ENCODE measurements around the gene TENM3.

The TENM3 gene

DNA sequence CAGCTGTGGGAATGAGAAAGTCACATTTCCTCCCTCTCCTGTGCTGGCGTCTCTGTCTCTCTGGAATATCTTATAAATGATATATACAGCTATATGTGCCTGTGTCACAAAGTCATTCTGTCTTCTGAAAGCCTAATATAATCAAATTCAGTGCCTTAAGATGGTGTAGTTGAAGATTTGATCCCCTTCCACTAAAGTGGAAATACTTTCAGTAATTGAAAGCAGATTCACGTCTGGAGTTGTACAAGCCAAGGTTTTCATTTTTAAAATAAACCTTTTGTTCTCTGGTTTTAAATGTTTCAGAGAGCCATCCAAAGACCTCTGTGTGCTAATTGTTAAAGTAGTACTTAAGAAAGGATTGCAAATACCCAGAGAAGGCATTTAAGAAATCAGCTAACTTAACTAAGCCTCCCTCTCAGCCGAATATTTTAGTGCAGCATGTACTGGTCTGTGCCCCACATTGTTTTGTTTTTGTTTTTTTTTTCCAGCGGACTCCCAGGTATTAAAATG, 206.8 kb downstream of the TENM3 start:
- Histone ChIP-seq H3K27me3 (ENCODE audit: insufficient read depth, low read length) (no peaks in the 10 kb centered on the region), H3K79me2 (ENCODE audit: insufficient read depth, low read length) (no peaks in the 10 kb centered on the region), H3K9me3 (ENCODE audit: low read length) (no peaks in the 10 kb centered on the region), H3F3A (ENCODE audit: insufficient read depth, low read length) (no peaks in the 10 kb centered on the region), H3K9ac (ENCODE audit: low read length) (no peak overlapping the region), H3K4me2 (ENCODE audit: low read length) (no peak overlapping the region), H3K4me1 (ENCODE audit: insufficient read depth, low read length, severe bottlenecking) (no peaks in the 10 kb centered on the region), H3K4me3 (ENCODE audit: low read depth, low read length, poor library complexity, severe bottlenecking) (no peak overlapping the region), H3K36me3 (ENCODE audit: insufficient read depth, low read length) (no peaks in the 10 kb centered on the region), H4K20me1 (ENCODE audit: insufficient read depth, low read length) (no peaks in the 10 kb centered on the region), H2AFZ (ENCODE audit: low read length) (no peak overlapping the region), H3K9me2 (ENCODE audit: low read depth, low read length) (no peaks in the 10 kb centered on the region), H3K27ac (ENCODE audit: low read depth, low read length, poor library complexity, severe bottlenecking) (no peak overlapping the region)
- no peak for TF ChIP-seq EZH2 (IDR thresholded peaks at IDR 0.05; ENCODE audit: borderline replicate concordance, low read length)
- TF ChIP-seq, protein P1, sequence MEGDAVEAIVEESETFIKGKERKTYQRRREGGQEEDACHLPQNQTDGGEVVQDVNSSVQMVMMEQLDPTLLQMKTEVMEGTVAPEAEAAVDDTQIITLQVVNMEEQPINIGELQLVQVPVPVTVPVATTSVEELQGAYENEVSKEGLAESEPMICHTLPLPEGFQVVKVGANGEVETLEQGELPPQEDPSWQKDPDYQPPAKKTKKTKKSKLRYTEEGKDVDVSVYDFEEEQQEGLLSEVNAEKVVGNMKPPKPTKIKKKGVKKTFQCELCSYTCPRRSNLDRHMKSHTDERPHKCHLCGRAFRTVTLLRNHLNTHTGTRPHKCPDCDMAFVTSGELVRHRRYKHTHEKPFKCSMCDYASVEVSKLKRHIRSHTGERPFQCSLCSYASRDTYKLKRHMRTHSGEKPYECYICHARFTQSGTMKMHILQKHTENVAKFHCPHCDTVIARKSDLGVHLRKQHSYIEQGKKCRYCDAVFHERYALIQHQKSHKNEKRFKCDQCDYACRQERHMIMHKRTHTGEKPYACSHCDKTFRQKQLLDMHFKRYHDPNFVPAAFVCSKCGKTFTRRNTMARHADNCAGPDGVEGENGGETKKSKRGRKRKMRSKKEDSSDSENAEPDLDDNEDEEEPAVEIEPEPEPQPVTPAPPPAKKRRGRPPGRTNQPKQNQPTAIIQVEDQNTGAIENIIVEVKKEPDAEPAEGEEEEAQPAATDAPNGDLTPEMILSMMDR (IDR thresholded peaks at IDR 0.05; ENCODE audit: low read length) = no peak

DNA sequence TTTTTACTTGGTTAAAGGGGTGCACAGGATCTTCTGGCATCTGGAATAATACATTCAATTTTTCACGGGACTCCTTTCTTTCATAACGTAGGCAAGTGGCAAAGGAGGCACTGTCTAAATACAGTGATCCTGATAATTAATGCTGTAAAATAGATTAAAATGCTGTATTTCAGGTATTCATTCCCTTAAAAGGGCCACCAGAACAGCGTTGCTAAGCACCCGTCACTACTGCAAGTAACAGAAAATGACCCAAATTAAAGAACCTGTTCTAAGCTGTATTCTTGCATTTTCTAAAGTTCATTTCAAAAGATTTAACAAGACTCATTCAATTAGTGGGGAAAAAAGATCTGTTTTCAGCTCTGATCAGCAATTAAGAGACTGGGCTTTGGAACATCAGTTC, 208.2 kb downstream of the TENM3 start:
- Histone ChIP-seq H3K36me3 (ENCODE audit: insufficient read depth, low read length) (no peaks in the 10 kb centered on the region), H3K9me3 (ENCODE audit: low read length) (no peaks in the 10 kb centered on the region), H3K4me1 (ENCODE audit: insufficient read depth, low read length, severe bottlenecking) (no peaks in the 10 kb centered on the region), H3K4me2 (ENCODE audit: low read length) (no peak overlapping the region), H3K9me2 (ENCODE audit: low read depth, low read length) (no peaks in the 10 kb centered on the region), H4K20me1 (ENCODE audit: insufficient read depth, low read length) (no peaks in the 10 kb centered on the region), H3F3A (ENCODE audit: insufficient read depth, low read length) (no peaks in the 10 kb centered on the region), H3K27me3 (ENCODE audit: insufficient read depth, low read length) (no peaks in the 10 kb centered on the region), H3K27ac (ENCODE audit: low read depth, low read length, poor library complexity, severe bottlenecking) (no peak overlapping the region), H2AFZ (ENCODE audit: low read length) (no peak overlapping the region), H3K4me3 (ENCODE audit: low read depth, low read length, poor library complexity, severe bottlenecking) (no peak overlapping the region), H3K79me2 (ENCODE audit: insufficient read depth, low read length) (no peaks in the 10 kb centered on the region), H3K9ac (ENCODE audit: low read length) (no peak overlapping the region)
- no peak for TF ChIP-seq EZH2 (IDR thresholded peaks at IDR 0.05; ENCODE audit: borderline replicate concordance, low read length)
- TF ChIP-seq, protein P1 (IDR thresholded peaks at IDR 0.05; ENCODE audit: low read length) = no peak

DNA sequence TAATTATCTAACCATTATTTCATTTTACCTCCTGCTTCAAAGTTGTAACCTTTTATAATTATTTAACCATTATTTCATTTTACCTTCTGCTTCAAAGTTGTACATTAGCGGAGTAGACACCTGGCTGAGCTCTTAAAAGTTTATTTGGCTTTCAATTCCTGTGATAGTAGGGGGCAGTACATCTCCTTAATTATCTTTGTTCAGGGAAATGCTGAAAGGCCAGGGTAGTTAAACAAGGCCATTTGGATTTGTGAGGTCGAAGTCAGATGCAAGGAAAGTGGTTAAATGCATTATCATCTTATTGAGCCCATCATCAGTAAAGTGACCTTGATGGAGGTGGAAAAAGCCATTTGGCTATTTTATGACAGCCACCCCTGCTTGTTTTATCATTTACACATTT, 210.6 kb downstream of the TENM3 start:
- no peaks in the 10 kb centered on the region for H3K9me3 ChIP-seq (ENCODE audit: low read length)
- no peaks in the 10 kb centered on the region for H3K27me3 ChIP-seq (ENCODE audit: insufficient read depth, low read length)
- H3K9me2 ChIP-seq (ENCODE audit: low read depth, low read length) = no peaks in the 10 kb centered on the region

More for the DNA sequence above, 210.6 kb downstream of the TENM3 start:
- H3F3A ChIP-seq (ENCODE audit: insufficient read depth, low read length) = no peaks in the 10 kb centered on the region
- H3K9ac ChIP-seq (ENCODE audit: low read length) = no peak overlapping the region
- H3K4me3 ChIP-seq (ENCODE audit: low read depth, low read length, poor library complexity, severe bottlenecking) = no peak overlapping the region
- H3K27ac ChIP-seq (ENCODE audit: low read depth, low read length, poor library complexity, severe bottlenecking) = no peak overlapping the region
- H3K79me2 ChIP-seq (ENCODE audit: insufficient read depth, low read length) = no peaks in the 10 kb centered on the region
- H3K4me2 ChIP-seq (ENCODE audit: low read length) = no peak overlapping the region
- H3K4me1 ChIP-seq (ENCODE audit: insufficient read depth, low read length, severe bottlenecking) = no peaks in the 10 kb centered on the region
- TF ChIP-seq, protein P1 (IDR thresholded peaks at IDR 0.05; ENCODE audit: low read length) = no peak
- TF ChIP-seq EZH2 (IDR thresholded peaks at IDR 0.05; ENCODE audit: borderline replicate concordance, low read length) = no peak
- no peaks in the 10 kb centered on the region for H3K36me3 ChIP-seq (ENCODE audit: insufficient read depth, low read length)
- H4K20me1 ChIP-seq (ENCODE audit: insufficient read depth, low read length) = no peaks in the 10 kb centered on the region
- H2AFZ ChIP-seq (ENCODE audit: low read length) = no peak overlapping the region
